Fibroblast of the conjunctiva (primary cell): Measurements from ENCODE around the gene SLX9.

Source experiments
- DNase-seq: peaks from one replicate; pipeline ENCODE4 v3.0.0-alpha.2; 2010; ENCODE audit warnings: low read depth

SLX9 gene

GRCh38 chr21:45003331-45004058 is 63.7 kb downstream of the SLX9 start:
- DNase-seq, result no peak

- no peak for DNase-seq
These were observed 64.2 kb downstream of the SLX9 start for GRCh38 chr21:45004059-45004422.

GRCh38 chr21:45004481-45005247 is 64.8 kb downstream of the SLX9 start:
- no peak for DNase-seq

GRCh38 chr21:45006536-45007095 is 66.8 kb downstream of the SLX9 start:
- DNase-seq, result no peak

GRCh38 chr21:45009616-45010015 is 69.8 kb downstream of the SLX9 start:
- no peak for DNase-seq

GRCh38 chr21:45010096-45010495 is 70.3 kb downstream of the SLX9 start:
- DNase-seq, result no peak

GRCh38 chr21:45010860-45011259 is 71.0 kb downstream of the SLX9 start:
- DNase-seq, result no peak

- DNase-seq, result no peak
These were observed 71.6 kb downstream of the SLX9 start for GRCh38 chr21:45011426-45011825.

GRCh38 chr21:45011911-45012661 is 72.3 kb downstream of the SLX9 start:
- DNase-seq, result peak; percentile 28

GRCh38 chr21:45012662-45013259 is 72.9 kb downstream of the SLX9 start:
- no peak for DNase-seq

- DNase-seq, result no peak
These were observed 73.5 kb downstream of the SLX9 start for GRCh38 chr21:45013260-45013841.

GRCh38 chr21:45014747-45015468 is 75.1 kb downstream of the SLX9 start:
- no peak for DNase-seq

- DNase-seq, result no peak
These were observed 75.6 kb downstream of the SLX9 start for GRCh38 chr21:45015469-45015860.

GRCh38 chr21:45016031-45016405 is 76.2 kb downstream of the SLX9 start:
- DNase-seq, result no peak

GRCh38 chr21:45016406-45017038 is 76.7 kb downstream of the SLX9 start:
- no peak for DNase-seq

- DNase-seq, result no peak
These were observed 77.5 kb downstream of the SLX9 start for GRCh38 chr21:45017039-45017960.

- no peak for DNase-seq
These were observed 78.6 kb downstream of the SLX9 start for GRCh38 chr21:45018131-45019075.
